ENCODE data around the gene TCN2.
"Not testable (repeated sequence)": the region's sequence is repeated elsewhere in the genome, so short reads cannot be mapped to it uniquely, and the experiment has no call there.

The TCN2 gene

DNA sequence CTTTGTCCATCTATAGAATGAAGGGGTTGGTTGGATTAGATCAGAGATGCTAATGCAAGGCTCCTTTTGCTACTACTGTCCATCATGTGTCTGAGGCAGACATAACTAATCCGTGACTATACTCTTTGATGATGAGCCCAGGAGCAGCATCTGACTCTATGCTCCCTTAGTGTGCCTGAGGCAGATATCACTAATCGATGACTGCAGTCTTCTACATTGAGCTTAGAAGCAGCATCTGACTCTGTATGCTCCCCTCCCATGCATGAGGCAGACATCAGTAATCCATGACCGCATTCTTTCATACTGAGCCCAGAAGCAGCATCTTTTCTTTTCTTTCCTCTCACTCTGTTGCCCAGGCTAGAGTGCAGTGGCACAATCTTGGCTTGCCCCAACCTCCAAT is 4.2 kb downstream of the TCN2 start:
- no peak for DNase-seq (ENCODE audit: low spot score)

GRCh38 chr22:30612789-30613188 is 5.8 kb downstream of the TCN2 start:
- DNase-seq (ENCODE audit: low spot score): no peak

GRCh38 chr22:30614268-30614667 is 7.3 kb downstream of the TCN2 start:
- no peak for DNase-seq (ENCODE audit: low spot score)

- DNase-seq (ENCODE audit: low spot score): no peak
These were observed 7.9 kb downstream of the TCN2 start for GRCh38 chr22:30614879-30615278.

GRCh38 chr22:30615543-30615954 is 8.6 kb downstream of the TCN2 start:
- no peak for DNase-seq (ENCODE audit: low spot score)

DNA sequence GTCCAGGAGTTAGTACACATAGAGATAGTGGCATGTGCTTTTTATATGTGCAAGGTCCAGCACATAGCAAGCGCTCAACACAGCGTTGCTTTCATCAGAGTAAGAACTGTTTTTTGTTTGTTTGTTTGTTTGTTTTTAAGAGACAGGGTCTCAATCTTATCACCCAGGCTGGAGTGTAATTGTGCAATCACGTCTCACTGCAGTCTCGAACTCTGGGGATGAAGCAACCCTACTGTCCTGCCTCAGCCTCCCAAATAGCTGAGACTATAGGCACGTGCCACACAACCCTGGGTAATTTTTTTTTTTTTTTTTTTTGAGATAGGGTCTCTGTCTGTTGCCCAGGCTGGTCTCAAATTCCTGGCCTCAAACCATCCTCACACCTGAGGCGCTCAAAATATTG is 10.8 kb downstream of the TCN2 start:
- no peak for DNase-seq (ENCODE audit: low spot score)

DNA sequence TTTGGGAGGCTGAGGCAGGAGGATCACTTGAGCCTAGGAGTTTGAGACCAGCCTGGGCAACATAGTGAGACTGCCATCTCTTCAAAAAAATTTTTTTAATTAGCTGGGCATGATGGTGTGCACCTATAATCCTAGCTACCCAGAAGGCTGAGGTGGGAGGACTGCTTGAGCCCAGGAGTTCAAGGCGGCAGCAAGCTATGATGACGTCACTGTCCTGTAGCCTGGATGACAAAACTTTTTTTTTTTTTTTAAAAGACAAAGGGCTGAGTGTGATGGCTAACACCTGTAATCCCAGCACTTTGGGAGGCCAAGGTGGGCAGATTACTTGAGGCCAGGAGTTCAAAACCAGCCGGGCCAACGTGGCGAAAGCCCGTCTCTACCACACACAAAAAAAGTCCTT is 12.9 kb downstream of the TCN2 start:
- DNase-seq (ENCODE audit: low spot score): not testable (repeated sequence)

DNA sequence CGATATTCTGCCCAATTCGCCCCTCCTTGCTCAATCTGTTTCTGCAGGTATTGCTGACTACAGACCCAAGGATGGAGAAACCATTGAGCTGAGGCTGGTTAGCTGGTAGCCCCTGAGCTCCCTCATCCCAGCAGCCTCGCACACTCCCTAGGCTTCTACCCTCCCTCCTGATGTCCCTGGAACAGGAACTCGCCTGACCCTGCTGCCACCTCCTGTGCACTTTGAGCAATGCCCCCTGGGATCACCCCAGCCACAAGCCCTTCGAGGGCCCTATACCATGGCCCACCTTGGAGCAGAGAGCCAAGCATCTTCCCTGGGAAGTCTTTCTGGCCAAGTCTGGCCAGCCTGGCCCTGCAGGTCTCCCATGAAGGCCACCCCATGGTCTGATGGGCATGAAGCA is 19.4 kb downstream of the TCN2 start:
- no peak for DNase-seq (ENCODE audit: low spot score)

DNA sequence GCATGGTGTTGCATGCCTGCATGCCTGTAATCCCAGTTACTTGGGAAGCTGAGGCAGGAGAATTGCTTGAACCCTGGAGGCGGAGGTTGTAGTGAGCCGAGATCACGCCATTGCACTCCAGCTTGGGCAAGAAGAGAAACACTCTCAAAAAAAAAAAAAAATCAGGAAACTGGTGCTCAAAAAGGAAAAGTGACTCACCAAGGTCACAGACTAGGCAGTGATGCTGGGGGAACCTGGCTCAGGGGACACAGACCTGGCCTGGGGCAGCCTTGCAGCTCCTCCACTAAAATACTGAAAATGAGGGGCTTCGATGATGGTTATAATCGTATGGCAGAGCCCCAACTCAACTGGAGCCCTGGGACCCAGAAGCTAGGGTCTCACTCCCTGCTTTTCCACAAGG is 20.5 kb downstream of the TCN2 start:
- no peak for DNase-seq (ENCODE audit: low spot score)

GRCh38 chr22:30628491-30628890 is 21.5 kb downstream of the TCN2 start:
- no peak for DNase-seq (ENCODE audit: low spot score)

- not testable (repeated sequence) for DNase-seq (ENCODE audit: low spot score)
These were observed 24.5 kb downstream of the TCN2 start for GRCh38 chr22:30631469-30631868.

DNA sequence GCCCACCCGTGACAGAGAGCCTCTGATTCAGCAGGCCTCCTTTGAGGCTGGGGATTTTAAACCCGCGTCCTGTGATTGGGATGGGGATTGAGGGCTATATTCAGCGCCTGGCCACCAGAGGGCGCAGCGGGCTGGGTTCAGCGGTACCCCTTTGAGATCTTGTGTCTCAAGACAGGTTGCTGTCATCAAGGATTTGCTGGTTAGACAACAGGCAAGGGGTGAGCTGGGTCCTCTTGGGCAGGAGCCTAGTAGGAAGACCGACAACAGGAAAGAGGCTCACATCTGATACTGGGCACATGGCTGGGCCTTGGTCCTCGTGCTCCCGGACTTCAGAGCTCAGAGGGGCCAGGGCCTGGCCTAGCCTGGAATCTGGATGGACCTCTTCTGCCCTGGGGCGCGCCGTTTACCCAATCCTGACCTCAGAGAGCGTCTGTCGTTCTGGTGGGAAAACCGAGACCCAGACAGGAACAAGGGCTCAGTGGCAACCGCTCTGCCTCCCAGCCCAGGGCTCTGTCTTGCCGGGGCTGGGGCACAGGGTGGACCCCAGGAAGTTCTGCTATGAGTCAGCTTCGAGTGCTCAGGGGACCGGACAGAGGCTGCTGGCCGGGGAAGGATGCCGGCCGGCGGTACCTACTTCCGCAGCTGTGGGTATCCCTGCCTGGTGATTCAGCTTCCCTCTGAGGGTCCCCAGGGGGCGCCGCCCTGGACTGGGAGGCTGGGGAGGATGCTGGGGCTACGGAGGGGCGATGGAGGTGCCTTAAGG is 27.7 kb downstream of the TCN2 start:
- DNase-seq (ENCODE audit: low spot score): peak; percentile 94

DNA sequence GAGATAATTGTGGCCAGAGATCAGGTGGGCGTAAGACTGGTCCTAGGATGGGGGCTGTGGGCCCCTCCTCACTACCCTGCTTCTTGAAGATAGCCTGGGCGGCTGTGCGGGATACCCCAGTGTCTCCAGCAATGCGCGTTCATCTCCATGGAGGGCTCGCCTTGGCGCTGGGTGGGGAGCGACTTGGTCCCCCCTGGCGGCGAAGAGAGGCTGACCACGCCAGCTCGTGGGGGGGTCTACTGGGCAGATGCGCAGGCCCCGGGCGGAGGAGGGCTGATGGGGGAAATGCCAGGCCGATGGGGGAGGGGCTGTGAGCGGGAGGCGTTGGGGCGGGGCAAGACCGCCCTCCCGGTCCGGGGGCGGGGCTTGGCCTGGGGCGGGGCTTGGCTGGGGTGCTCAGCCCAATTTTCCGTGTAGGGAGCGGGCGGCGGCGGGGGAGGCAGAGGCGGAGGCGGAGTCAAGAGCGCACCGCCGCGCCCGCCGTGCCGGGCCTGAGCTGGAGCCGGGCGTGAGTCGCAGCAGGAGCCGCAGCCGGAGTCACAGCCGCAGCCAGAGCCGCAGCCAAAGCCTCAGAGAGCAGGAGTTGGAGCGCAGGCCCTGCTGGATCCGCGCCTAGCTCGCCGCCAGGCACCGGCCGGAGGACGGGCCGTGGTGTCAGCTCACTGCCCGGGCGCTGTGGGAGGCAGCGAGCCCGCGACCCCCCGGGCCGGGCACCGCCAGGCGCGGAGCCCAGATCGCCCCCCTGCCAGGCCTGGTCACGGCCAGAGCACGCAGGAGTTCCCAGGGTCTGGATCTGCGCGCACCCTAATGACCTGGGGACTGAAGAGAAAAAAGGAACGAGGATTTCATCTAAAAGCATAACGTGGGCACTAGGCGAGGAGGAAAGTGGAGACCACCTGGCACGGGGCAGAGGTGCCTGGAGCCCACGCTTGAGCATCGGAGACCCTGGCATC is 28.6 kb downstream of the TCN2 start, which contains the start of gene SLC35E4:
Gene SLC35E4, plus strand, starts transcription at position 509 of the 953 bp plus-strand sequence. CDS start 670 bp downstream, outside the sequence.
- peak; percentile 98 for DNase-seq (ENCODE audit: low spot score)

DNA sequence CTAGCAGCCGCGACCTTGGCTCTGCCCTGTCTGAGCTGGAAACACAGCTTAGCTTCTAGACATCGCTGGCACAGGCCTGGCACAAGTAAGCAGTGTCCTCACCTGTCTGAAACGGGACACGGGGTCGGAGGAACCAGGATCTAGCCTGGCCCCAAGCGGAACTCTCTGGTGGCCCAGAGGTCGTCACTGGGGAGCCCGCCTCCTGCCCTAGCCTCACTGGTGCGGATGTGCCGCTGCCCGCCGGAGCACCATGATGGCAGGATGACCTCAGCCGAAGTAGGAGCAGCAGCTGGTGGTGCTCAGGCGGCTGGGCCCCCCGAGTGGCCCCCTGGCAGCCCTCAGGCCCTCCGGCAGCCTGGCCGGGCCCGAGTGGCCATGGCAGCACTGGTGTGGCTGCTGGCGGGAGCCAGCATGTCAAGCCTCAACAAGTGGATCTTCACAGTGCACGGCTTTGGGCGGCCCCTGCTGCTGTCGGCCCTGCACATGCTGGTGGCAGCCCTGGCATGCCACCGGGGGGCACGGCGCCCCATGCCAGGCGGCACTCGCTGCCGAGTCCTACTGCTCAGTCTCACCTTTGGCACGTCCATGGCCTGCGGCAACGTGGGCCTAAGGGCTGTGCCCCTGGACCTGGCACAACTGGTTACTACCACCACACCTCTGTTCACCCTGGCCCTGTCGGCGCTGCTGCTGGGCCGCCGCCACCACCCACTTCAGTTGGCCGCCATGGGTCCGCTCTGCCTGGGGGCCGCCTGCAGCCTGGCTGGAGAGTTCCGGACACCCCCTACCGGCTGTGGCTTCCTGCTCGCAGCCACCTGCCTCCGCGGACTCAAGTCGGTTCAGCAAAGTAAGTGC is 29.5 kb downstream of the TCN2 start:
- peak; percentile 41 for DNase-seq (ENCODE audit: low spot score)

GRCh38 chr22:30637701-30638114 is 30.7 kb downstream of the TCN2 start:
- no peak for DNase-seq (ENCODE audit: low spot score)

DNA sequence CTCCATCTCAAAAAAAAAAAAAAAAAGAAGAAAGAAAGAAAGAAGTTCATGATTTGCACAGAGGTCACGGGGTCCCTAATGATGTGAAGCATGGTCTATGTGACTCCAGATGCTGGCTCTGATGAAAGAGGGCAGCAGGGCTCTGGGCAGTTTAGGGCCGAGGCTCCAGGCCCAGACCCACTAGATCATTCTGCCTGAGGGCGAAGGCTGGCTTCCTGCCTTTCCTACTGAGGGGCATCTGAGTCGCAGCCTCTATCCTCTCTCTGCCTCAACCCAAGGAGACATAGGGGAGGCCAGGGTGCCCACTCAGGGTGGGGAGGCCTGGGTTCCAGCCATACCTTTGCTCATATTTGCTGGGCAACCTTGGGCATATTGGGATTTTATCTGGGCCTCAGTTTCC is 33.4 kb downstream of the TCN2 start:
- DNase-seq (ENCODE audit: low spot score): no peak

DNA sequence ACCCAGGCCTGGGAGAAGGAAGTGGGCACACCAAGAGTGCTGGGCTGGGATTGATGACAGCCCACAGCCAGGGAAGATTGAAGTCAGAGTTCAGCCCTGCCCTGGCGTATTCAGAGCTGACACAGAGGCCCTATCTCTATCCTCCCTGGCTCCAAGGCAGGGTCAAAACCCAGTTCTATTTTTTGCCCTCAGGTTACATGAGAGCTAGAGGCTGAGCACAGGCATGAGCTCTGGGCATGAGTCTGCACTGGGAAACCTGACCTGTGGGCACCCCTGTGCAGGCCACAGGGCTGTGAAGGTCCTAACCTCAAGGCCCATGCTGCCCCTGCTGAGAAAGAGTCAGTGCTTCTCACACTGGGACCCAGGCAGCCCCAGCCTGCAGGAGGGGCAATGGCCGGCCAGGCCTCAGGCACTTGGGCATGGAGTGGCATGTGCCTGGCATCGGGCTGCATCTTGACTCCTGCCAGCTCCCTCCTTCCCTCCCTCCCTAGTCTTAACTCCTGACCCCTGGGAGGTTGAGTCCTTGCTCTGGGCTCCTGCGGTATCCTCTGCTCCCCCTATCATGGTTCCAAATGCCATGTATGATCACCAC is 34.0 kb downstream of the TCN2 start:
- no peak for DNase-seq (ENCODE audit: low spot score)

DNA sequence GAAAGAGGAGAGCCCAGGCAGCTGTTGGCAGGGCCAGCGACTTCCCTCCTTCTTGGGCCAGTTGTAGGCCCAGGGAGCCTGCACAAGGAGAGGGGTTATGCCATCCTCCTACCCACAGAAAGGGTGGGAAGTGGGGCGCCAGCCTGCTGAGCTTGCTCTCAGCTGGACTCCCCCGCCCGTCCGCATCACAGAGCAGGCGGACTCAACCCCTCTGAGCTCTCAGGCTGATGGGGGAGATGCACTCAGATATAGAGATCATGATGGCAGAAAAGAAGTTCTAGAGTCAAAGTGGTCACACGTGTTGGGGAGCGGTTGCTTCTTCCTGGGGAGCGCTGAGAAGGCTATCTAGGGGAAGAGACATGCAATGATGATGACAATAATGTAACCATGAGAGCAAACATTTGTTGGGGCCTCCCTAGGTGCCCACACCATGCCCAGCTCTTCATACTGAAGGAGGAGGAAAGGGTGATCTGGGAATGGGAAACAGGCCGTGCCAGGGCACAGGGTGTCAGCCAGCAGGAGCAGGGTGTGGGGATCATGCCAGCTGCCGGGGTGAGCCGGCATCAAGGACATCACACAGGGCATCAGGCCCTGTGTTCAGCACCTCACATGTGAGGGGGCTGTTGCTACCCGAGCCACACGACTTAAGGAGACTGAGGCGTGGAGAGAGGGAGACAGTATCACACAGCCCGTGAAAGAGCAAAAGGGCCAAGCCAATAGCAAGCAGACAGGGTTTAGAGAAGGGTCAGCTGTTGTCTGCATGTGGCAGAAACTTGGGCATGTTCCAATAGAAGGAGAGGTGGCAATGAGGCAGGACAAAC is 36.3 kb downstream of the TCN2 start:
- DNase-seq (ENCODE audit: low spot score): no peak

DNA sequence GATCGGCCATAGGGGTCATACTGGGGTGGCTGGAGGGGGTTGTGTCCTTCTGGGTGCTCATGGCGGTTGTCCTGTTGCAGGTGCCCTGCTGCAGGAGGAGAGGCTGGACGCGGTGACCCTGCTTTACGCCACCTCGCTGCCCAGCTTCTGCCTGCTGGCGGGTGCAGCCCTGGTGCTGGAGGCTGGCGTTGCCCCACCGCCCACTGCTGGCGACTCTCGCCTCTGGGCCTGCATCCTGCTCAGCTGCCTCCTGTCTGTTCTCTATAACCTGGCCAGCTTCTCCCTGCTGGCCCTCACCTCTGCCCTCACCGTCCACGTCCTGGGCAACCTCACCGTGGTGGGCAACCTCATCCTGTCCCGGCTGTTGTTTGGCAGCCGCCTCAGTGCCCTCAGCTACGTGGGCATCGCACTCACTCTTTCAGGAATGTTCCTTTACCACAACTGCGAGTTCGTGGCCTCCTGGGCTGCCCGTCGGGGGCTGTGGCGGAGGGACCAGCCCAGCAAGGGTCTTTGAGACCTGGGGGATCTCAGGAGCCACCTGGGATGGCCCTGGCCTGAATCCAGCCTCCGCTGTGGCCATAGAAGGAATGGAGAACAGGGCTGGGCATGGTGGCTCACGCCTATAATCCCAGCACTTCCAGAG is 39.7 kb downstream of the TCN2 start:
- no peak for DNase-seq (ENCODE audit: low spot score)

DNA sequence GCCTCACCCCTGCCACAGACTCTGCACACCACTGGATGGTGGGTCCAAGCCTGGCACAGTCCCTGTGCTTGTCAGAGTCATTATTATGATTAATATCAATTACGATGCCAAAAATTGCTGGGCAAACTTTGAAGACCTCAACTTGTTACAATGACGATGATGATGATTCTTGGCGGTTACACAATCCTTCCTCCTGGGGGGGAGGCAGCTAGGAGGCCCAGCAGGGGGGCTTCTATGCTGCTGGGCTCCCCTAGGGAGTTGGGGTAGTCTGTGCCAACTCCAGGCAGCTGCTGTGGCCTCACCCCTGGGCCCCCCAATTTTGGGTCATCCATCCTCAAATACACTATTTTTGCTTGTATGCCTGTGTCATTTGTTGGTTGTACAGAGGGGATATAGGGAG is 40.6 kb downstream of the TCN2 start:
- no peak for DNase-seq (ENCODE audit: low spot score)

All from AG08396 (cell line).